HG03175 (cell line): ENCODE results near the gene HTR7.

Source experiments
- ATAC-seq: cut with Tn5 transposase; IDR thresholded peaks from one replicate; pipeline ENCODE4 v1.9.1; 2021; ENCODE audit warnings: mild to moderate bottlenecking, moderate library complexity; ENCODE audit not compliant: unreplicated experiment

HTR7 gene

GRCh38 chr10:90806677-90807076 lies 51.2 kb downstream of the HTR7 start:
- ATAC-seq: no peak

DNA sequence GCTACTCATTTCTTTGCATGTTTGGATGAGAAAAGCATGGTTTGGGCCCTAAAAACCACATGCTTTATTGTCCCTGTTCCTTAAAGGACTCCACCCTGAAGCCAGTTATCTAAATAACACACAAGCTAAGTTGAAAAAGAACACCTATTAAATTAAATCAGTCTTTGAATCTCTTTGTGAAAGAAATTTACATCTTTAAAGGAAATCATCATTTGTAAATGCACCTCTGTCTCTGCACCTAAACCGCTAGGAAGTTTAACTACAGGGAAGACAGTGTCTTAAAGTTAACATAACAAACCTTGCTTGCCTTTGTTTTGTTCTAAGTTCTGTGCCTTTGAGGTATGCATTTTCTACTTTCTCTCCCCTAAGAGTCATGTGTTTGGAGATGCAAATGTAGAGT lies 52.6 kb downstream of the HTR7 start:
- ATAC-seq: no peak

GRCh38 chr10:90804354-90804753 lies 53.5 kb downstream of the HTR7 start:
- ATAC-seq: no peak

GRCh38 chr10:90801608-90802007 lies 56.2 kb downstream of the HTR7 start:
- ATAC-seq: no peak

- no peak for ATAC-seq
Measured at GRCh38 chr10:90800232-90800796, 57.5 kb downstream of the HTR7 start.

DNA sequence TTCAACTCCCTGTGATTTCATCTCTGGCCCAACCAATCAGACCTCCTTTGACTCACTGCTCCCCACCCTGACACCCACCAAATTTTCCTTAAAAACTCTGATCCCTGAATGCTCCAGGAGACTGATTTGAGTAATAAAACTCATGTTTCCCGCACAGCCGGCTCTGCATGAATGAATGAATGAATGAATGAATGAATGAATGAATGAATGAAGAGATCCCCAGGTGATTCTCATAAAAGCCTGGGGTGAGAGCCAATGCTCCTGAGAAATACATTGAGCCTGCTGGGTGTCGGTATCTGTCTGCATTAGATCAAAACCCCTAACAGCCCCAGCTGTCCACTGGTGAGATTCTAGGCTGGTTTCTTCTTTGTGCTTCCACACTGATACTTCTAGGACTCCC lies 58.7 kb downstream of the HTR7 start:
- no peak for ATAC-seq

GRCh38 chr10:90798482-90798881 lies 59.4 kb downstream of the HTR7 start:
- ATAC-seq: no peak

- no peak for ATAC-seq
Measured at GRCh38 chr10:90790422-90790821, 67.4 kb downstream of the HTR7 start.

- peak; percentile 77 for ATAC-seq
Measured at GRCh38 chr10:90788968-90789367, 68.9 kb downstream of the HTR7 start.

GRCh38 chr10:90788199-90788491 lies 69.7 kb downstream of the HTR7 start:
- ATAC-seq: no peak

DNA sequence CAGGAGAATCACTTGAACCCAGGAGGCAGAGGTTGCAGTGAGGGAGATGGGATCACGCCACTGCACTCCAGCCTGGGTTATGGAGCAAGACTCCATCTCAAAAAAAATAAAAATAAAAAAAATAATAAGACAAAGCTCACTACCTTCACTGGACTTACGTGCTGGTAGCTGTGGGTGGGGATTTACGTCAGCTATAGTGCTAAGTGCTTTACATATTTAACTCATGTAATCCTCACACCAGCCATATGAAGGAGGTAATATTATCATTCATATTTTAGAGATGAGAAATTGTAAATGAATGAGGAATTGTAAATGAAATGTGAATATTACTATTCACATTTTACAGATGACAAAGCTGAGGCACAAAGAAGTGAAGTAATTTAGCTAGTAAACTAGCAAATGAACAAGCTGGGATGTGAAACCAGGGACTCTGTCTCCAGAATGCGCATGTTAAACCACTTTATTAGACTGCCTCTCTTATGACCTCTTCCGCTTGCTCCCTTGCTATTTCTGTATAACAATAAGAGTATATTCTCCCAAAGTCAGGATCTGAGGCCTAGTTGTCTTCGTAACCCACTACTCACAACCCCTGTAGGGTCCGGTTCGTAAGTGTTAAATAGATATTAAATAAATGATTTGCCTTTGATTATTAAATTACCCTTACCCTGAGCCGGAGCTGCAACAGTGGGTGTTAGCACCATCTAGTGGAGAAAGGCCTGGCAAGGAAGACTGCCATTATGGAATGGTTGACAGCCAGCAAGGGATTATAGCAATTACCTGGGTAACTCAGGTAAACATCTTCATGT lies 70.2 kb downstream of the HTR7 start:
- ATAC-seq: no peak

- no peak for ATAC-seq
Measured at GRCh38 chr10:90785782-90786181, 72.1 kb downstream of the HTR7 start.

GRCh38 chr10:90784771-90785170 lies 73.1 kb downstream of the HTR7 start:
- no peak for ATAC-seq

DNA sequence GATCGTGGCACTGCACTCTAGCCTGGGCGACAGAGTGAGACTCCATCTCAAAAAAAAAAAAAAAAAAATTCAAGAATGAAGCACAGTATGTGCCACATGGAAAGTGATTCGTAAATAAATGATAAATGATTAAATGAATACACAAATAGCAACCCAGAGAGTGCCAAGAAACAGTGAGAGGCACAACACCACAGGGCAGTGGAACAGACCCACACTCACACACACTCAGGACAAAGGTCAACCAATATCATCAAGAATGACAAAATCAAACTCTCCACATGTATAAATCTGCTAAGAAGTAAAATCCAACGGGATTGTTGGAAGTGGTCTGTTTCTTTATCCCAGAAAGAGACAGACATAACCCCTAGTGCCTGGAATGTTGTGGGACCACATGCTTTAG lies 77.4 kb downstream of the HTR7 start:
- ATAC-seq: no peak

GRCh38 chr10:90779548-90779947 lies 78.3 kb downstream of the HTR7 start:
- ATAC-seq: no peak

GRCh38 chr10:90777621-90778020 lies 80.2 kb downstream of the HTR7 start:
- ATAC-seq: no peak

- ATAC-seq: peak; percentile 51
Measured at GRCh38 chr10:90775351-90776028, 82.3 kb downstream of the HTR7 start.

- no peak for ATAC-seq
Measured at GRCh38 chr10:90769946-90770841, 87.6 kb downstream of the HTR7 start.

GRCh38 chr10:90751107-90751997 lies 106.5 kb downstream of the HTR7 start:
- peak; percentile 74 for ATAC-seq

- ATAC-seq: no peak
Measured at GRCh38 chr10:90746829-90747228, 111.0 kb downstream of the HTR7 start.
